Frontal cortex (tissue), 4 donors: ENCODE data around the gene MGAT3. TPM values are rescaled to one million over a fixed set of nuclear protein-coding genes. Genes with fewer than 3 reads are reported as not detected.
"Not testable (repeated sequence)": the region's sequence is repeated elsewhere in the genome, so short reads cannot be mapped to it uniquely, and the experiment has no call there.

Source experiments
- DNase-seq, 2 donors: peaks; one replicate each; pipeline ENCODE4 v3.0.0; 2012; ENCODE audit warnings: low spot score in 2 of 2
- FAIRE-seq: peaks from 2 replicates; lab custom pipeline; 2012; peaks lifted over from hg19 to GRCh38; lab: Jason Lieb, UNC
- total RNA-seq: library from RNA; depleted of rRNA; stranded (reverse); fragments of >200 nt; gene quantifications from one replicate; pipeline ENCODE4 v1.2.3, GENCODE V29; 2014
- donor health status: control.
- donor health status: control.
- donor health status: control.

MGAT3 gene
- total RNA-seq, 1 donor from 2014 or later = 19.2 TPM

DNA sequence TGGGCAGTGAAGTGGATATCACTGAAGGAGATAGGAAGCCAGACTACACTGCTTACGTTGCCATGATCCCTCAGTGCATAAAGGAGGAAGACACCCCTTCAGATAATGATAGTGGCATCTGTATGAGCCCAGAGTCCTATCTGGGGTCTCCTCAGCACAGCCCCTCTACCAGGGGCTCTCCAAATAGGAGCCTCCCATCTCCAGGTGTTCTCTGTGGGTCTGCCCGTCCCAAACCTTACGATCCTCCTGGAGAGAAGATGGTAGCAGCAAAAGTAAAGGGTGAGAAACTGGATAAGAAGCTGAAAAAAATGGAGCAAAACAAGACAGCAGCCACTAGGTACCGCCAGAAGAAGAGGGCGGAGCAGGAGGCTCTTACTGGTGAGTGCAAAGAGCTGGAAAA is 65.3 kb downstream of the MGAT3 start:
- DNase-seq, FAIRE-seq: not testable (repeated sequence)

DNA sequence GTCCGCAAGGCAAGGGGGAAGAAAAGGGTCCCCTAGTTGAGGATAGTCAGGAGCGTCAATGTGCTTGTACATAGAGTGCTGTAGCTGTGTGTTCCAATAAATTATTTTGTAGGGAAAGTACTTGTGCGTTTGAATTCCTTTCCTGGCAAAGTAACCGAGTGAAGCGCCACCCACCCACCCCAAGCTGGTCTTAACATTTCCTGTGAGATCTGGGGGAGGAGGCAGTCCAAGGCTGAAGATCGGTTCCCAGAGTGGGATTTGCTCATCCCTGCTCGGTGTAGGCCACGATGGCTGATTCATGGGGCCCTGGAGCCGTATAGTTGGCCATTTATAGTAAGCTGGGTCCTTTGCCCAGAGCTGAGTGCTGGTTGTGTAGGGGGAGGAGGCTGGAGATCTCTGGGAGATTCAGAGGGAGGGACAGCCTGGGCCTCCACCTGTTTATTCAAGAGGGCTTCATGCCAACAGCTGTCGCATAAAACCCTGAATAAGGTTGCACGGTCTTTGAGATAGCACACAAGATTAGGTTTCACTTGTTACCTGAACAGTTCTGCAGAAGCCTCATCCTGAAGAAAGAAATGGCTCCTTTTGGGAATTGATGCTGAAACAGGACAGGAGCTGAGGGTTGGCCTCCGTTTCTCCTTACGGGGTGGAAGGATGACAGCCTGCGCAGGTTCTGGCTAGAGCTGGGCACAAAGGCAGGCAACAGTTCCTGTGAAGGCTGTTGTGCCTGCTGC is 65.9 kb downstream of the MGAT3 start:
- FAIRE-seq = no peak
- peak in 1 of 2 donors; percentile 52 for DNase-seq

DNA sequence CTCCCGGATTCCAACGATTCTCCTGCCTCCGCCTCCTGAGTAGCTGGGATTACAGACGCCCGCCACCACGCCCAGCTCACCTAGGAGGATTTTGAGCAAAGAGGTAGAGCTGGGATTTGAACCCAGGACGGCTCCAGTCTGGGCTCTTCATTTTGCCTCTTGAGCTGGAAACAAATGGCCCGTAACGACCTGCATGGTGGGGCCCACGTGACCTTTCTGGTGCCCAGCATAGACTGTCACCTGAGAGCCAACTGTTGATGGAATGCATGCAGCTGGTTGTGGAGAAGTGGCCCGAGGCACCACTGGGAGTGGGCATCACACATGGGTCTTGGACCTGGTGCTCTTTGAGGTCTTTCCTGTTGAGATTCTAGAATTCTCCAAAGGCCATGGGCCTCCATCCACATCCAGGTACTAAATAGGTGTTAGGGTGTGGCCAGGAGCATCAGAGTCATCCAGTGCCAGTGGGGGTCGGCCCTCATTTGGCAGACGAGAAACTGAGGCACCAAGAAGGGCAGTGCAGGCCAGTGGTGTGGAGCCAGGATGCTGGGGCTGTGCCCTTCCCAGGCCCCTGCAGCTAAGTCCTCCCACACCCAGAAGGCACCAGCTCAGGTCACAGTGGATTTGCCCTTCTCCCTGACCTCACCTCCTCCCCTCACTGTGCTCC is 67.4 kb downstream of the MGAT3 start:
- DNase-seq (no peak), FAIRE-seq (no peak)

DNA sequence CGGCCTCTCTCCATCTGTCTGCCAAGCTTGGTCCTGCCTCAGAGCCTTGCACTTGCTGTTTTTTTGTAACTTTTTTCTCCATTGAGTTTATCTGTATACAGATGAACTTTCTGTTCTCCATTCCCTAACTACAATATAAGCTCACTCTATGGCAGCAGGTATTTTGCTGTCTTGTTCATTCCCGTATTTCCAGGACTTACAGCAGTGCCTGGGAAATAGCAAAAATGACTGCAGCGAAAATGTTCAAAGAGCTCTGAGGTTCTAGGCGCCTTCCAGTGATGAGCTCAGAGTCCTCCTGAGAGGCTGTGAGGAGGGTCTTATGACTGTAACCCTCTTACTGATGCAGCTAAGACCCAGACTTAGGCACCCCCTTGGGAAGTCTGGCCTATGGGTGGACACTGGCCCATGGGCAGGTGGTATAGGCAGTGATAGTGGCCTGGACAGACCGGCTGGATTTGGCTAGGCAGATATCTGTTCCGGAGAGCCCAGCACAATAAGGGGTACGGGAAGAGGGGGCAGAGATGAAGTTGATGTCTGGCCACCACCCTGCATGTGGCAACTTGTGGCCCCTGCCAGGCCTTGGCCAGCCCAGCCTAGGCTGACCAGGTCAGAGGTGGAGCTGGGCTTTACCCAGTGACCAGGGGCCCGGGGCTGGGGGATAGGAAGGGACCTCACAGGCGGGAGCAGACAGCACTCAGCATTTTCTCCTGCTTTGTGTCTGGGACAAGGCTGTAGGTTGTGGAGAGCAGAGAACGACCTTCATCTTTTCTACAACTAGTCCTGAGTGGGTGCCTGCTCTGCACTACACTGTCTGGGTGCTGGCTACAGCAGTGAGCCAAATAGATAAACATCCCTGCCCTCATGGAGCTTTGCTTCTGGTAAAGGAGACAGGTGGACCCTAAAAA is 68.2 kb downstream of the MGAT3 start:
- DNase-seq (no peak), FAIRE-seq (no peak)

DNA sequence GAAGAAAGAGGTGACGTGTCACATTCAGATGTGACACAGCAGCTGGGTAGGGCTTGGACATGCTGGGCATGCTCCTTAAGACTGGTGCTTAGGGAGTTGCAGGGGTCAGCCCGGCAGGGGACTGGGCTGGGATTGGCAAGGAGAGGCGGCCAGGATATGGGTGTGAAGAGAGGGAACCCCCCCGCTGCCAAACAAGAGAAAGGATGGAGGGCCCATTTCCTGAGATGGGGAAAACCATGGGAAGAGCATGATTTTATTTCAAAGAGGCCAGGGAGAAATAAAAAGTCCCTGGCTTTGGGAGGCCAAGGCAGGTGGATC is 68.8 kb downstream of the MGAT3 start:
- FAIRE-seq = no peak

DNA sequence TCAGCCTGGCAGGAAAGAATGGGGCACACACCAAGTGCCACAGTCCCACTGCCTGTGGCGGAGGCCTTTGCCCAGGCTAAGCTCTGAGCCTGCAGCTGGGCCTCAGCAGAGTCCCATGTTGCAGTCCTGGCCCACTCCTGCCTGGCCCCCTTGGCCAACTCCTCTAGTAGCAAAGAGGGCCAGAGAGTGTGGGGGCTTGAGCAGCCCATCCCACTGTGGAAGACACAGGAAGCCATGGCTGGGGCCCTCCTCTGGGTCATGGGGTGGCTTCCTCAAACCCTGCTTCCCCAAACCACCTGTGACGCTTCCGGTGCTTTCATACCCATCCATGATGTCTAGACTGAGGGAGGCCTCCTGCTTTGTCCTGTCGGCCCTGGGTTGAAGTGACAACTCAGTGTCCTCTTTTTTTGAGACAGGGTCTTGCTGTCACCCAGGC is 69.9 kb downstream of the MGAT3 start:
- DNase-seq (no peak), FAIRE-seq (no peak)

More for the DNA sequence above, 68.8 kb downstream of the MGAT3 start:
- no peak for DNase-seq

DNA sequence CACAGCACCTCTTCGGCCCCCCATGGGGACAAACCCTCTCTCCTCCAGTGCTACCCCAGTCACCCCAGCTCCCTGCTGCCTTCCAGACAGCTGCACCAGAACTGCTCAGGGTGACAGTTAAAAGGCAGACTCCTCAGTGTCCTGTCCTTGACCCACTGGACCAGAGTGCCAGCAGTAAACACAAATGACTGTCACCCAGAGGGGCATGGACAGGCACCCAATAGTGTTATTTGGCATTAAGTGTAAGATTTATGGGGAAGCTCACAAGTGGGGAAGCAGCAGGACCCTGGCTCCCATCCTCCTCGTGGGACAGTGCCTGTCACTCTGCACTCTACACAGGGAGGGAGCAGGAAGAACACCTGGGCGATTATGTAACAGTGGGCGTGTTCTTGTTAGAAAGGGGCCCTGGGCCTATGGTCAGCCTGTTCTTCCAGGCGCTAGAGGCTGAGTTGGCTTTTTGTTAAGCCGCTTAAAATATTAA is 70.7 kb downstream of the MGAT3 start:
- no peak for FAIRE-seq
- DNase-seq = no peak

DNA sequence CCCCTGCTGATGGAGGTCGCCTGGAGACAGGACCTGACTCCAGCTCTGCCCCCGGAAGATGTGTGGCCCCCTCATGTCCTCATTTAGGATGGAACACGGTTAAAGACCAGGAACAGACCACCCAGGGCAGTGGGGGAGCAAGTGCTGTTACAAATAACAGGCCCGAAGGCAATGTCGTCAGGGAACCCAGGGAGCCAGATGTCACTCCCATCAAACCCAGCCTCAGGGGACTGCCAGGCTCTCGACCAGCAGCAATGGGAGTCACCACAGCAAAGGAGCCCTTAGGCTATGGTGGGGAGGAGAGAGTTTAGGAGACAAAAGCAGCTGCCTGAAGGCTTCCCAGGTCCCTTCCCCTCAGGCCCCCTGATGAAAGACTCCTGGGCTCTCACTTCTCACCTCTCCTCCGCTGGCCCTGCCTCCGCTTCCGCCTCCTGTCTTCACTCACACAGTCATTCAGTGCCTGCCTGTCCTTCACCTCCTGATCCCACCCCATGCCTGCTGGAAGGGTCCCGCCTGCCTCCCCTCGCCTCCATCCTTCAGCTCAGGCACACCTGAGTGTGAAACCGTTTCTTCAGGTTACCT is 71.4 kb downstream of the MGAT3 start:
- DNase-seq (no peak), FAIRE-seq (no peak)

DNA sequence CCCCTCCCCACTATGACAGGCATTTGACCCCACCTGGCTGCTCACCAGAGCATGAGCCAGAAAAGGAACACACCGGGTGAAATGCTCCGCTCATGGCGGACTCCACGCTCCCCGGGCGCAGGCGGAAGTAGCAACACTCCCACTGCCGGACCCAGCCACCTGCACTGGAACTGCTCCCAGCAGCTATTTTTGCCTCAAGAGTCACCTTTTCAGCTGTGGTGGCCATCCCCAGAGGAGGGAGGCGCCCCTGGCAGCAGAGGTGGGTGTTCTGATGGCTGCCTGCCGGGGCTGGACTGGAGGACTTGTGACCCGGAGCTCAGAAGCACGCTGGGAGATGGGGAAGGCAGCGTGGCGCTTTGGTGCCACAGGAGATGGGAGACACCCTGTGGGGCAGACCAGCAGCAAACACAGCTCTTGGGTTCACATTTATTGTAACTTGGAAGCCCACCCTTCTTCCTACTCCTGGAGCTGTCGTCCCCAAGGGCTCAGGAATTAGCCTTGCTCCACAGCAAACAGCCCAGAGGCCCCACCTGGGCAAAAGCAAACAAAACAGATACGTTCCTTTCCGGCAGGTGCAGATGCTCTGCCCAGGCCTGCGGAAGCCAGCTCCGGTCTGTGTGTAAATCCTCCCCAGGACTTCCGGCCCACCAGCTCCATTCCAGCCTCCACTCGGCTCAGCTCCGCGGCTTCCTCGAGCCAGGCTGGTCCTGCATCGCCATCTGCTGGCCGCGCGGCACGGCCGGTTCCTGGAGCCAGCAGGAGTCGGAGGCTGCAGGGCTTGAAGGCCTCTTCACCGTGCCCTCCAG is 72.1 kb downstream of the MGAT3 start:
- FAIRE-seq = no peak
- DNase-seq = peak; percentile 81 to 86

DNA sequence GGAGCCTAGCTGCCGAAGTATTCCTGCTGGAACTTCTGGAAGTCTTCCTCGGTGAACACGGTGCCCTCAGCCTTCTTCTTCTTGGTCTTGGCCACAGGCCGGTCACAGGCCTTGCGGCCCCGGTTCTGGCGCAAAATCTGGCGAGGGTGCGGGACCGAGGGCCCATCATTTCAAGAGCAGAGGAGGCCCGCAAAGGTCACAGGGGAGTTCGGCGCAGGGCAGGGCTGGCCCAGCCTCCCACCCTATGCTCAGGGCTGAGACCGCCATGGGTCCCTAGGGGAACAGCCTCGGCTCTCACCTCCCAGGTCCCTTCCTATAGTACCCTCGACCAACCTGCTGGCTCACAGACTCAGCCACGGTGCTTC is 72.7 kb downstream of the MGAT3 start:
- DNase-seq (no peak), FAIRE-seq (no peak)

DNA sequence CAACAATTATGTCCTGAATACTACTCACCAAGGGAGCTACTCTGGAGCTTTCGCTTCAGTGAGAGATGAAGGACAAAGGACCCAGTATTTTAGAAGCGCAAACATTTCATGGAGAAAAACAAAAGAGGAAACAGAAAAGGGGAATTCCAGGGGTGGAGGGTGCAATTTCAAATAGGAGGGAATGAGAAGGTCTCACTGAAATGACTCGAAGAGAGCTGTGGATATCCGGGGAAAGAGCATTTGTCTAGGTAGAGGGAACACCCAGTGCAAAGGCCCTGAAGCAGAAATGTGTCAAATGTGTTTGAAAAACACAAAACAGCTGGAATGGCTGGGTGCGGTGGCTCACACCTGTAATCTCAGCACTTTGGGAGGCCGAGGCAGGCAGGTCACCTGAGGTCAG is 73.3 kb downstream of the MGAT3 start:
- DNase-seq = no peak
- FAIRE-seq = no peak

DNA sequence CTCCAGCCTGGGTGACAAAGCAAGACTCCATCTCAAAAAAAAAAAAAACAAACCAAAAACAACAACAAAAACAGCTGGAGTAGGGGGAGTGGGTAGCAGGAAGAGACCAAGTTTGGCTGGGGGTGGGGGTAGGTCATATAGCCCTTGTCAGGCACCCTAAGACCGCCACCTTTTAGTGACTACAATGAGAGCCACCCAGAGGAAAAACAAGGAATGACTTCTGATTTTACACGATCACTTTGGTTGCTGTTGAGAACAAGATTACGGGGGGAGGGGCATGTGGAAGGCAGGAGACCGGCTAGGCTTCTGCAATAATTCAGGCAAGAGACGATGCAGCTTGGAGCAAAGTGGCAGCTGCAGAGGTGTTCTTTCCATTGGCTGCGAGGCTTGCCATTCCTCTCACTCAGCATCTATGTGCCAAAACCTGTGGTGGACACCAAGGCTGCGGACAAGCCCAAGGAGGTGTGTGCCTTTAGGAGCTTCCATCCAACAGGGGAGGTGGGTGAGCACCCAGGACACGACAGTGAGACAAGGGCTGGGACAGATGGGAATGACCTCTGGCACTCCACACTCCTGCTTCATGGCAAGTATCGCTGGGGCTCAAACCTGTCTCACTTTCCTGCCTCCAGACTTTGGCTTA is 74.0 kb downstream of the MGAT3 start:
- FAIRE-seq (no peak), DNase-seq (no peak)

DNA sequence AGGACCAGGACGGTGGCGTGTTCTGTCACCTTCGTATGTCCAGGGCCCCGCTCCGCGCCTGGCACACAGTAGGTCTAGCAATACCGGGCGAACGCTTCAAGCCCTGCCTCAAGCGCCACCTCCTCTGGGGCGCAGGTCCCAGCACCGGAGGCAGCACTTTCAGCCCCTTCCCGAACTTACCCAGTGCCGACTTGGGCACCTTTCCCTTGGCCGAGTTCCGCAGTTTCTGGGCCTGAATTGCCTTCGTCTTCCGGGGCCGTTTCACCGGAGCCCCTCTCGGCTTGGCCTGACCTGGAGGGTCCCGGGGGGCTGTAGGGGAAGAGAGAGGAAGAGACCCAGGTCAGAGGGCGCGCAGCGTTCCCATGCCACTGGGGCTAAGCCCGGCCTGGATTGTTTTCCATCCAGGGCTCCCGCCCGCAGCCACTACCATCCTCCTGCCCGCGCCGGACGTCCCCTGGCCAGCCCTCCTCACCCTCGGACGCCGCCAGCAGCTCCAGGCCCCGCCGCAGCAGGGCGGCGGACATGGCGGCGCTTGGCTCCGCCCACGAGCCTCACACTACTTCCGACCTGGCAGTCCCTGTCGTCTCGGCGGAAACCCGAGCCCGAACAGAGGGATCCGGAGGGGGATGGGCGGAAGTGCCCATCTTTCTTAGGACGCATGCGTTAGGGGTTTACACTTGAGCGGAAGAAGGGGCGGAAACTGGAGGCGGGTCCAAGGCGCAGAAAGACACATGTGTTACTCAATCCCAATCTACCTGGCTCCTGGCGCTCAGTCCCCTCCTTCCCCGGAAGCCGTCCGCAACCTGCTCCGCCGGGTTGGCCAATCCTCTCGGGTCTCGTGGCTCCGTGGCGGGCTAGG is 75.6 kb downstream of the MGAT3 start, which contains the start of gene RPS19BP1:
Gene RPS19BP1 (minus strand): TSS at position 534 of the 859 bp plus-strand sequence. CDS start 10 bp downstream, at position 524.
- FAIRE-seq (peak; percentile 64), DNase-seq (peak; percentile 95 to 97)

DNA sequence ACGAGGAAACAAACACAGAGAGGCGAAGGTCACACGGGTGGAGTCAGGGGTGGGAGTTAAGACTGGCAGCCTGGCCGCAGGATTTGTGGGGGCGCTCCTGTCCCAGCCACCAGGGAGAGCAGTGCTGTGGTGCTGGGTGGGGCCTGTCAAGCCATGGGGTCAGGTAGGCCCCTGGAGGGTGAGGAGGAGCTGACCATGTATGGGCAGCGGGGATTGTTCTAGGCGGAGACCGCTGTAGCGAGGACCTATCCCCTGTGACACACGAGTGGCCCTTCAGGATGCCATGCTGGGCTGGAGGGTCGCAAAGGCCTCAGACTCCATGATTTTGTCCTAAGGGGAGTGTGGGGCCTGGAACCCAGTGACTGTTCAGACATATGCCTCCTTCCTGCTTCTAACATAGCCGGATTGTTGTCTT is 77.3 kb downstream of the MGAT3 start:
- DNase-seq = no peak
- no peak for FAIRE-seq

DNA sequence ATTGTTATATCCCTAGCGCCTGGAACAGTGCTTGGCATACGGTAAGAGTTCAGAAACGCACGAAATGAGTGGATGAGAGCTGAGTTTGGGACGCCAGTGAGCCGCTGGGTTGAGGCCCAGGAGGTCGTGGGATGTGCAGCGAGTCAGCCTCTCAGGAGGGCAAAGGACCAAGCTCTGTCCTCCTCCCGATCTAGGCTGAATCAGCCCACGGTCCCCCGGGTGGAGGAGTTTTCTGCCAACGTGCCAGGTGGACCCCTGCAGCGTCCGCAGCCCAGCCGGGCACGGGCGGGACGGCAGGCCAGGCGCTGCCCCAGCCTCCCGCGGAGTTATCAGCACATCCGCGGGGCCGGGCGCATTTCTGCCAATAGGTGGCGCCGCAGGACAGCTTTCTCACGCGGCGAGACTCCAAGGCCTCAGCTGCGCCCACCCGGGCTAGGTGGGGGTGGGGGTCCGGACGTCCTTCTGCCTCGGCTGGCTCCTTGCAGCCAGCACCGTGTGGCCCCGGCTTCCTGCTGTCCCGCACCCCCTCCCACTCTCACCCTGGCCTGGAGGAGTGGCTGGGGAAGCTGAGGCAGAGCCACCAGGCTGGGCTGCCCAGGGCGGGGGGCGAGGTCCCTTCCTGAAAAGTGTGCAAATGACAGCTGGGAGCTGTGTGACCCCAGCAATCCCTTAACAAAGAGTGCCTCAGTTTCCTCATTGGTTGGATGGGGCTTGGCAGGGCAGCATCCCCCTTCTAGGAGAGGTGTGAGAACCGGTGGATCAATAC is 78.0 kb downstream of the MGAT3 start:
- no peak for FAIRE-seq
- DNase-seq = peak; percentile 80 to 86

DNA sequence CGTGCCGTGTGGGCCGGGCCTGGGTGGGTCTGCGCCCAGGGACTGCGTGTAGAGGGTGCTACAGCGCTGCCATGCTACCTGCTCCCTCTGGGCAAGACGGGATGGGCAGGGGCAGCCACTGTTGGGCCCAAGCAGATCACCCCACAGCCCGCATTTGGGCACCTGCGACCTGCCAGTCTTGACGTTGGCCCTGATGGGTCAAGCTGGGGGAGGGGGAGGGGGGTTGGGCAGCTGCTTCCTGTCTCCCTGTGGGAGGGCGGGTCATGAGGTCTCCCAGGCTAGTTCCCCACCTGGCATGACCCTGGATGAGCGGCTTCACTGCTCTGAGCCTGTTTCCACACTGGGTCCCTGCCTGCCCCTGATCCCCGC is 78.5 kb downstream of the MGAT3 start:
- no peak for FAIRE-seq
- DNase-seq = no peak

DNA sequence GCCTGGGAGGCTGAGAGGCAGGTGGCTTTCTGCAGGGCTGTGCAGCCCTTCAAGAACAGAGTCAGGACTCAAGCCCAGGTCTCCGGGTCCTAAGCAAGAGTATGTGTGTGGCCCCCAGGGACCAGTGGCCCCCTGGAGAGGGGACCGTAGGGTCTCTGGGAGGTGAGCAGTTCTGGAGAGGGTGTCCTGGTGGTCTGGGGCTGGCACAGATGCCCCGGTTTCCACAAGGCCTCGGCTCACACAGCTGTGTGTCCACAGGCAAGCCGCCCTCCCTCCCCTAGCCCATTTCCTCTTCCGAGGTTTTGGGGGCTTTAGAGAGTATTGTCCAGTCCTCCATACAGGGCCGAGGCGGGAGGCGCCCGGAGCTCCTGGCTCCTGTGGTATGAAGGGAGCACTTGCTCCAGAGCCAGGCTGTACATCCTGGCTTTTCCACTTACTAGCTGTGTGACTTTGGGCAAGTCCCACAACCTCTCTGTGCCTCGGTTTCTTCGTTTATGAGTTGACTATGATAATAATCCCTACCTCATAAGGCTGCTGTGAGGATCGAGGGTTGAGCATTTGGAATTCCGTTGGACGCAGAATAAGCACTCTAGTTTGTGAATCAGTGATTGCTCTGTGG is 79.1 kb downstream of the MGAT3 start:
- FAIRE-seq (no peak), DNase-seq (no peak)
